ENCODE data around the gene NKX6-2. TPM values are rescaled to one million over a fixed set of nuclear protein-coding genes. Genes with fewer than 3 reads are reported as not detected.

The NKX6-2 gene
- total RNA-seq, 1 donor from 2014 or later: not detected

GRCh38 chr10:132748135-132748534, 37.8 kb downstream of the NKX6-2 start:
- no peak for DNase-seq (ENCODE audit: low spot score in 2 of 2, unreplicated experiment in 2 of 2)
- Mint-ChIP-seq H3K27ac (no peak overlapping the region), H3K4me3 (no peak overlapping the region), H3K27me3 (ENCODE audit: low read depth) (no peaks in the 10 kb centered on the region), H3K4me1 (no peaks in the 10 kb centered on the region), H3K36me3 (peaks cover 5% of the 10 kb centered on the region), H3K9me3 (no peaks in the 10 kb centered on the region)
- no peak for TF ChIP-seq CTCF (IDR thresholded peaks at IDR 0.05; ENCODE audit: unreplicated experiment)

GRCh38 chr10:132746801-132747625, 38.9 kb downstream of the NKX6-2 start:
- Mint-ChIP-seq H3K27me3 (ENCODE audit: low read depth) (no peaks in the 10 kb centered on the region), H3K9me3 (no peaks in the 10 kb centered on the region), H3K27ac (no peak overlapping the region), H3K4me1 (no peaks in the 10 kb centered on the region), H3K4me3 (no peak overlapping the region), H3K36me3 (peaks cover 5% of the 10 kb centered on the region)
- TF ChIP-seq CTCF (IDR thresholded peaks at IDR 0.05; ENCODE audit: unreplicated experiment): no peak
- DNase-seq (ENCODE audit: low spot score in 2 of 2, unreplicated experiment in 2 of 2): no peak

- peaks cover 5% of the 10 kb centered on the region for H3K36me3 Mint-ChIP-seq
- H3K4me1 Mint-ChIP-seq: no peaks in the 10 kb centered on the region
- H3K27ac Mint-ChIP-seq: no peak overlapping the region
- no peak for DNase-seq (ENCODE audit: low spot score in 2 of 2, unreplicated experiment in 2 of 2)
- no peaks in the 10 kb centered on the region for H3K27me3 Mint-ChIP-seq (ENCODE audit: low read depth)
- no peak overlapping the region for H3K4me3 Mint-ChIP-seq
- no peaks in the 10 kb centered on the region for H3K9me3 Mint-ChIP-seq
- TF ChIP-seq CTCF (IDR thresholded peaks at IDR 0.05; ENCODE audit: unreplicated experiment): no peak
These were observed 39.6 kb downstream of the NKX6-2 start for GRCh38 chr10:132746386-132746785.

GRCh38 chr10:132745971-132746370, 40.0 kb downstream of the NKX6-2 start:
- no peak for TF ChIP-seq CTCF (IDR thresholded peaks at IDR 0.05; ENCODE audit: unreplicated experiment)
- H3K36me3 Mint-ChIP-seq: peaks cover 5% of the 10 kb centered on the region
- no peaks in the 10 kb centered on the region for H3K27me3 Mint-ChIP-seq (ENCODE audit: low read depth)
- H3K9me3 Mint-ChIP-seq: no peaks in the 10 kb centered on the region
- H3K4me1 Mint-ChIP-seq: no peaks in the 10 kb centered on the region
- no peak overlapping the region for H3K27ac Mint-ChIP-seq
- H3K4me3 Mint-ChIP-seq: no peak overlapping the region
- no peak for DNase-seq (ENCODE audit: low spot score in 2 of 2, unreplicated experiment in 2 of 2)

GRCh38 chr10:132745511-132745910, 40.4 kb downstream of the NKX6-2 start:
- no peak overlapping the region for H3K4me3 Mint-ChIP-seq
- no peaks in the 10 kb centered on the region for H3K27me3 Mint-ChIP-seq (ENCODE audit: low read depth)
- H3K27ac Mint-ChIP-seq: no peak overlapping the region
- H3K36me3 Mint-ChIP-seq: peaks cover 5% of the 10 kb centered on the region
- no peaks in the 10 kb centered on the region for H3K4me1 Mint-ChIP-seq
- no peak for DNase-seq (ENCODE audit: low spot score in 2 of 2, unreplicated experiment in 2 of 2)
- no peak for TF ChIP-seq CTCF (IDR thresholded peaks at IDR 0.05; ENCODE audit: unreplicated experiment)
- H3K9me3 Mint-ChIP-seq: no peaks in the 10 kb centered on the region
